IMR-90 (cell line): Measurements from ENCODE around the gene PPP1R2. TPM values are rescaled to one million over a fixed set of nuclear protein-coding genes. Genes with fewer than 3 reads are reported as not detected.

Experiments used
- ATAC-seq: fragments of 200-7000 bp; cut with Tn5 transposase; 2 replicates; pipeline ENCODE4 v1.9.1; 2020; ENCODE audit warnings: low read depth, mild to moderate bottlenecking, moderate library complexity
- BruUV-seq: library from RNA; stranded (reverse); fragments of 400-500 nt; replicated peaks from 2 replicates; lab custom pipeline; 2021; lab: Mats Ljungman, UMichigan
- CTCF ChIA-PET: fragments of 300-600 bp; formaldehyde crosslinking; extraction: SDS; loops from one replicate; lab custom pipeline; 2021; ENCODE audit warnings: antibody characterized with exemption; lab: Yijun Ruan, JAX
- POLR2A ChIA-PET: fragments of 300-600 bp; sonication (Branson Sonifier 250); formaldehyde crosslinking; loops from one replicate; lab custom pipeline; 2022; ENCODE audit warnings: antibody characterized with exemption; ENCODE audit not compliant: unreplicated experiment; lab: Charles Lee
- DNase-seq: peaks from one replicate; pipeline ENCODE4 v3.0.0; 2013
- H2AFZ ChIP-seq: replicated peaks from 2 replicates; pipeline ENCODE3; 2013; ENCODE audit warnings: low read length, mild to moderate bottlenecking; ENCODE audit not compliant: poor library complexity
- H2AK5ac ChIP-seq: 2 replicates; pipeline ENCODE4 v1.6.1; 2013; ENCODE audit warnings: low read depth, low read length, inconsistent platforms
- H2AK9ac ChIP-seq: replicated peaks from 2 replicates; pipeline ENCODE3; 2013; ENCODE audit warnings: mild to moderate bottlenecking, low read depth, low read length, moderate library complexity; ENCODE audit not compliant: poor library complexity
- H2BK120ac ChIP-seq: 2 replicates; pipeline ENCODE4 v1.6.1; 2013; ENCODE audit warnings: low read depth, low read length, inconsistent platforms
- H2BK15ac ChIP-seq: 3 replicates; pipeline ENCODE4 v1.6.1; 2013; ENCODE audit warnings: low read depth, low read length, inconsistent platforms
- H2BK20ac ChIP-seq: 2 replicates; pipeline ENCODE4 v1.6.1; 2013; ENCODE audit warnings: low read depth, mild to moderate bottlenecking, inconsistent platforms, low read length, moderate library complexity
- H2BK5ac ChIP-seq: 2 replicates; pipeline ENCODE4 v1.6.1; 2013; ENCODE audit warnings: mild to moderate bottlenecking, low read depth, low read length, inconsistent platforms; ENCODE audit not compliant: poor library complexity, severe bottlenecking
- H3K14ac ChIP-seq: replicated peaks from 2 replicates; pipeline ENCODE4 v1.6.1; 2013; ENCODE audit warnings: low read depth, low read length, inconsistent platforms
- H3K18ac ChIP-seq: 2 replicates; pipeline ENCODE4 v1.6.1; 2013; ENCODE audit warnings: low read depth, low read length, control low read depth
- H3K23ac ChIP-seq: 2 replicates; pipeline ENCODE4 v1.6.1; 2013; ENCODE audit warnings: low read depth, low read length, inconsistent platforms
- H3K27ac ChIP-seq: 2 replicates; pipeline ENCODE4 v1.5.1; 2013; ENCODE audit warnings: mild to moderate bottlenecking, control low read depth, low read length; ENCODE audit not compliant: insufficient read depth
- H3K27me3 ChIP-seq: 2 replicates; pipeline ENCODE4 v1.6.1; 2013; ENCODE audit warnings: low read length; ENCODE audit not compliant: control insufficient read depth, insufficient read depth
- H3K36me3 ChIP-seq: 2 replicates; pipeline ENCODE4 v1.6.1; 2013; ENCODE audit warnings: low read length, mixed read lengths; ENCODE audit not compliant: control insufficient read depth, insufficient read depth
- H3K4ac ChIP-seq: 2 replicates; pipeline ENCODE4 v1.6.1; 2013; ENCODE audit warnings: low read depth, low read length, inconsistent platforms
- H3K4me1 ChIP-seq: 2 replicates; pipeline ENCODE4 v1.6.1; 2013; ENCODE audit warnings: low read length, mixed read lengths; ENCODE audit not compliant: control insufficient read depth, insufficient read depth
- H3K4me2 ChIP-seq: 2 replicates; pipeline ENCODE4 v1.6.1; 2013; ENCODE audit warnings: low read depth, mild to moderate bottlenecking, control low read depth, low read length, moderate library complexity
- H3K4me3 ChIP-seq: 2 replicates; pipeline ENCODE4 v1.5.1; 2013; ENCODE audit warnings: low read depth, mild to moderate bottlenecking, control low read depth, low read length, moderate library complexity; ENCODE audit not compliant: insufficient read depth
- H3K56ac ChIP-seq: 2 replicates; pipeline ENCODE4 v1.6.1; 2013; ENCODE audit warnings: low read length, inconsistent platforms; ENCODE audit not compliant: insufficient read depth; ENCODE audit errors: extremely low read depth
- H3K79me1 ChIP-seq, 2 experiments: 2 replicates each; pipeline ENCODE4 v1.6.1; 2013; ENCODE audit warnings: low read length in 2 of 2, inconsistent platforms in 1 of 2, low read depth in 1 of 2
- H3K9ac ChIP-seq: 2 replicates; pipeline ENCODE4 v1.6.1; 2013; ENCODE audit warnings: low read depth, low read length, control low read depth
- H3K9me1 ChIP-seq: 2 replicates; pipeline ENCODE4 v1.6.1; 2013; ENCODE audit warnings: low read length, inconsistent platforms; ENCODE audit not compliant: insufficient read depth
- H3K9me3 ChIP-seq: 2 replicates; pipeline ENCODE4 v1.6.1; 2013; ENCODE audit warnings: low read length; ENCODE audit not compliant: control insufficient read depth, insufficient read depth
- H4K20me1 ChIP-seq: 2 replicates; pipeline ENCODE4 v1.6.1; 2013; ENCODE audit warnings: low read length, inconsistent platforms; ENCODE audit not compliant: insufficient read depth
- H4K5ac ChIP-seq: 2 replicates; pipeline ENCODE4 v1.6.1; 2013; ENCODE audit warnings: mild to moderate bottlenecking, low read depth, low read length, control low read depth
- H4K8ac ChIP-seq, 2 experiments: 2 replicates each; pipeline ENCODE4 v1.6.1; 2013; ENCODE audit warnings: low read depth in 2 of 2, low read length in 2 of 2, control low read depth in 1 of 2, inconsistent platforms in 1 of 2
- H4K91ac ChIP-seq: 2 replicates; pipeline ENCODE4 v1.6.1; 2013; ENCODE audit warnings: low read depth, low read length, inconsistent platforms; ENCODE audit not compliant: insufficient read depth
- BHLHE40 ChIP-seq: fragments of 150-350 bp; IDR thresholded peaks from 2 replicates; pipeline ENCODE4 v1.6.1; 2016; ENCODE audit warnings: mild to moderate bottlenecking, low read depth, low read length
- CEBPB ChIP-seq: IDR thresholded peaks from 2 replicates; pipeline ENCODE4 v1.6.1; 2012; ENCODE audit warnings: low read depth, low read length, improper control_type of control experiment
- CHD1 ChIP-seq: IDR thresholded peaks from 2 replicates; pipeline ENCODE4 v1.6.1; 2012; ENCODE audit warnings: low read depth, low read length, improper control_type of control experiment
- FOS ChIP-seq: fragments of 150-350 bp; IDR thresholded peaks from 2 replicates; pipeline ENCODE4 v1.6.1; 2016; ENCODE audit warnings: low read depth, low read length
- MAFK ChIP-seq: IDR thresholded peaks from 2 replicates; pipeline ENCODE4 v1.6.1; 2012; ENCODE audit warnings: low read depth, low read length, improper control_type of control experiment
- MAZ ChIP-seq: IDR thresholded peaks from 2 replicates; pipeline ENCODE4 v1.6.1; 2012; ENCODE audit warnings: low read depth, mild to moderate bottlenecking, low read length, improper control_type of control experiment, moderate library complexity, borderline replicate concordance
- MXI1 ChIP-seq: IDR thresholded peaks from 2 replicates; pipeline ENCODE4 v1.6.1; 2012; ENCODE audit warnings: low read depth, mild to moderate bottlenecking, low read length, moderate library complexity, borderline replicate concordance
- NFE2L2 ChIP-seq: fragments of 150-350 bp; IDR thresholded peaks from 2 replicates; pipeline ENCODE4 v1.6.1; 2016; ENCODE audit warnings: low read depth, mild to moderate bottlenecking, low read length
- POLR2A ChIP-seq: IDR thresholded peaks from 2 replicates; pipeline ENCODE4 v1.6.1; 2012; ENCODE audit warnings: mild to moderate bottlenecking, low read depth, low read length
- RAD21 ChIP-seq: IDR thresholded peaks from 2 replicates; pipeline ENCODE4 v1.6.1; 2012; ENCODE audit warnings: low read length, improper control_type of control experiment
- RCOR1 ChIP-seq: IDR thresholded peaks from 2 replicates; pipeline ENCODE4 v1.6.1; 2012; ENCODE audit warnings: mild to moderate bottlenecking, low read length, improper control_type of control experiment; ENCODE audit not compliant: insufficient replicate concordance
- RFX5 ChIP-seq: IDR thresholded peaks from 2 replicates; pipeline ENCODE4 v1.8.0; 2012; ENCODE audit warnings: low read depth, mild to moderate bottlenecking, low read length, moderate library complexity
- SMC3 ChIP-seq: fragments of 150-350 bp; IDR thresholded peaks from 2 replicates; pipeline ENCODE4 v1.6.1; 2016; ENCODE audit warnings: low read depth, mild to moderate bottlenecking, antibody characterized with exemption, low read length, moderate library complexity
- WGBS, 2 experiments: methylation state at CpG; one replicate each; pipeline versions ENCODE4 v1.1.5 to v1.1.7; 2013; ENCODE audit warnings: missing lambda C conversion rate in 2 of 2; ENCODE audit not compliant: insufficient read length in 1 of 2; ENCODE audit errors: extremely low coverage in 2 of 2; 5-methylcytosine and 5-hydroxymethylcytosine counted together
- dilution Hi-C: fragments of 300-500 bp; cut with HindIII; formaldehyde crosslinking; loops from one replicate; pipeline ENCODE4 v1.14.3; 2018; ENCODE audit warnings: low sequenced_read_pairs; ENCODE audit not compliant: unreplicated experiment
- in situ Hi-C: fragments of 300-500 bp; cut with MboI; formaldehyde crosslinking; loops from 3 replicates; pipeline ENCODE4 v1.14.3; 2019; ENCODE audit warnings: low sequenced_read_pairs, inconsistent platforms, mixed read lengths
- intact Hi-C: fragments of 100-400 bp; cut with micrococcal nuclease; formaldehyde crosslinking; loops from 2 replicates; pipeline ENCODE4 v1.10.0; 2022
- polyA plus RNA-seq, 3 experiments: library from polyadenylated mRNA; depleted of rRNA; stranded (reverse); fragments of >200 nt; gene quantifications; 2 replicates each; pipeline ENCODE4 v1.2.3, GENCODE V29; 2012; ENCODE audit warnings: low replicate concordance in 1 of 3
- total RNA-seq: library from RNA; depleted of rRNA; stranded (reverse); fragments of >200 nt; gene quantifications from 2 replicates; pipeline ENCODE4 v1.2.3, GENCODE V29; 2012
- TF ChIP-seq, protein P1 (sequence below): fragments of 150-350 bp; IDR thresholded peaks from 2 replicates; pipeline ENCODE4 v1.6.1; 2017; ENCODE audit warnings: mild to moderate bottlenecking, antibody characterized with exemption, low read length, low read depth
- TF ChIP-seq, protein P2 (sequence below): conservative IDR thresholded peaks from 2 replicates; pipeline ENCODE4 v1.5.1; 2012; ENCODE audit warnings: mild to moderate bottlenecking, low read depth, low read length, improper control_type of control experiment
- TF ChIP-seq, protein P3 (sequence below): fragments of 150-350 bp; IDR thresholded peaks from 2 replicates; pipeline ENCODE4 v1.6.1; 2016; ENCODE audit warnings: low read depth, mild to moderate bottlenecking, low read length, moderate library complexity, borderline replicate concordance

The PPP1R2 gene
- total and polyA plus RNA-seq, 2 of the 4 experiments (the other 2 are of a cell fraction): 9.2 to 36.0 TPM

DNA sequence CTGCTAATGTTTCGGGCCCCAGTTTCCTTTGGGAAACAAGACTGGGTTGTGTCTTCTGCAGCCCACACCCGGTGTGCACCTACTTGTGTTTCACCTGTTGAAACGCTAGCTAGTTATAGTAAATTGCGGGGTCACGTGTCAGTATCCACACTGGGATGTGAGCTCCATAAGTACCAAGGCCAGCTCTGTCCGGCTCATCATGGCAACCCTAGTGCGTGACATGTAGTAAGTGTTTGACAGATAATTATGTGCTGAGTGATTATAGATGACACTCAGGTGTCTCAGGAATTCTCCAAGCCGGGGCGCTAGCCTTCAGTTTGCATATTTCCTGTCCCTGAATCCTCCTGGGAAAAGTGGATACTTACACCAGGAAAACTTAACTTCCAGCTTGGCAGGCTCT lies 27.8 kb upstream of the PPP1R2 start:
- H3K9ac ChIP-seq: no peak overlapping the region
- intact Hi-C loops (no loop called here), in situ Hi-C loops (no loop called here), dilution Hi-C loops (no loop called here)
- H3K23ac ChIP-seq: no peak overlapping the region
- ATAC-seq: no peak
- H3K79me1 ChIP-seq: no peaks in the 10 kb centered on the region
- H4K20me1 ChIP-seq: no peaks in the 10 kb centered on the region
- no peak overlapping the region for H3K14ac ChIP-seq
- no peak overlapping the region for H3K4me2 ChIP-seq
- H4K5ac ChIP-seq: no peak overlapping the region
- no peak overlapping the region for H2AK9ac ChIP-seq
- POLR2A ChIA-PET: no interaction called here
- H2BK15ac ChIP-seq: no peak overlapping the region
- H2AFZ ChIP-seq: no peak overlapping the region
- peaks cover 2% of the 10 kb centered on the region; the same call in 1 of the 2 replicates for H3K9me3 ChIP-seq
- H3K56ac ChIP-seq: no peak overlapping the region
- no peak for DNase-seq
- no peak overlapping the region for H3K27ac ChIP-seq
- no peak overlapping the region for H4K8ac ChIP-seq
- H3K4me3 ChIP-seq: no peak overlapping the region
- WGBS, 2 experiments: 78% methylated on average over 4 of the region's 9 CpGs; no CpG with 5 or more reads in 1 of the 2 experiments
- no TSS peak for BruUV-seq
- H4K91ac ChIP-seq: no peak overlapping the region
- no peaks in the 10 kb centered on the region for H3K36me3 ChIP-seq
- H3K18ac ChIP-seq: no peak overlapping the region
- H3K27me3 ChIP-seq: peaks cover 44% of the 10 kb centered on the region
- H3K9me1 ChIP-seq: no peaks in the 10 kb centered on the region
- CTCF ChIA-PET: no interaction called here
- no peak overlapping the region for H2BK20ac ChIP-seq
- H2BK5ac ChIP-seq: no peak overlapping the region
- no peaks in the 10 kb centered on the region for H3K4me1 ChIP-seq
- H2AK5ac ChIP-seq: no peak overlapping the region
- no peak overlapping the region for H2BK120ac ChIP-seq
- no peak for TF ChIP-seq RCOR1
- TF ChIP-seq, protein P1, sequence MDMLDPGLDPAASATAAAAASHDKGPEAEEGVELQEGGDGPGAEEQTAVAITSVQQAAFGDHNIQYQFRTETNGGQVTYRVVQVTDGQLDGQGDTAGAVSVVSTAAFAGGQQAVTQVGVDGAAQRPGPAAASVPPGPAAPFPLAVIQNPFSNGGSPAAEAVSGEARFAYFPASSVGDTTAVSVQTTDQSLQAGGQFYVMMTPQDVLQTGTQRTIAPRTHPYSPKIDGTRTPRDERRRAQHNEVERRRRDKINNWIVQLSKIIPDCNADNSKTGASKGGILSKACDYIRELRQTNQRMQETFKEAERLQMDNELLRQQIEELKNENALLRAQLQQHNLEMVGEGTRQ: no peak
- TF ChIP-seq RAD21: no peak
- TF ChIP-seq CHD1: no peak
- TF ChIP-seq SMC3: no peak
- TF ChIP-seq, protein P2, sequence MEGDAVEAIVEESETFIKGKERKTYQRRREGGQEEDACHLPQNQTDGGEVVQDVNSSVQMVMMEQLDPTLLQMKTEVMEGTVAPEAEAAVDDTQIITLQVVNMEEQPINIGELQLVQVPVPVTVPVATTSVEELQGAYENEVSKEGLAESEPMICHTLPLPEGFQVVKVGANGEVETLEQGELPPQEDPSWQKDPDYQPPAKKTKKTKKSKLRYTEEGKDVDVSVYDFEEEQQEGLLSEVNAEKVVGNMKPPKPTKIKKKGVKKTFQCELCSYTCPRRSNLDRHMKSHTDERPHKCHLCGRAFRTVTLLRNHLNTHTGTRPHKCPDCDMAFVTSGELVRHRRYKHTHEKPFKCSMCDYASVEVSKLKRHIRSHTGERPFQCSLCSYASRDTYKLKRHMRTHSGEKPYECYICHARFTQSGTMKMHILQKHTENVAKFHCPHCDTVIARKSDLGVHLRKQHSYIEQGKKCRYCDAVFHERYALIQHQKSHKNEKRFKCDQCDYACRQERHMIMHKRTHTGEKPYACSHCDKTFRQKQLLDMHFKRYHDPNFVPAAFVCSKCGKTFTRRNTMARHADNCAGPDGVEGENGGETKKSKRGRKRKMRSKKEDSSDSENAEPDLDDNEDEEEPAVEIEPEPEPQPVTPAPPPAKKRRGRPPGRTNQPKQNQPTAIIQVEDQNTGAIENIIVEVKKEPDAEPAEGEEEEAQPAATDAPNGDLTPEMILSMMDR: no peak
- TF ChIP-seq POLR2A: no peak
- TF ChIP-seq, protein P3, sequence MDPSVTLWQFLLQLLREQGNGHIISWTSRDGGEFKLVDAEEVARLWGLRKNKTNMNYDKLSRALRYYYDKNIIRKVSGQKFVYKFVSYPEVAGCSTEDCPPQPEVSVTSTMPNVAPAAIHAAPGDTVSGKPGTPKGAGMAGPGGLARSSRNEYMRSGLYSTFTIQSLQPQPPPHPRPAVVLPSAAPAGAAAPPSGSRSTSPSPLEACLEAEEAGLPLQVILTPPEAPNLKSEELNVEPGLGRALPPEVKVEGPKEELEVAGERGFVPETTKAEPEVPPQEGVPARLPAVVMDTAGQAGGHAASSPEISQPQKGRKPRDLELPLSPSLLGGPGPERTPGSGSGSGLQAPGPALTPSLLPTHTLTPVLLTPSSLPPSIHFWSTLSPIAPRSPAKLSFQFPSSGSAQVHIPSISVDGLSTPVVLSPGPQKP: no peak
- TF ChIP-seq MAZ: no peak
- no peak for TF ChIP-seq RFX5
- no peak for TF ChIP-seq CEBPB
- no peak for TF ChIP-seq NFE2L2
- TF ChIP-seq BHLHE40: no peak
- no peak for TF ChIP-seq MXI1
- TF ChIP-seq MAFK: no peak
- TF ChIP-seq FOS: no peak
- H3K4ac ChIP-seq: no peak overlapping the region
